ENCODE measurements around the gene SELENOO.

- TF ChIP-seq CTCF (IDR thresholded peaks at IDR 0.05) (no peak), POLR2A (IDR thresholded peaks at IDR 0.05) (no peak)
Observed at GRCh38 chr22:50228366-50228765, 27.6 kb downstream of the SELENOO start.
